ENCODE data around the gene FLT4. TPM values are rescaled to one million over a fixed set of nuclear protein-coding genes. Genes with fewer than 3 reads are reported as not detected.

FLT4 gene
- total RNA-seq, 1 experiment from 2014 or later = 0.31 TPM

DNA sequence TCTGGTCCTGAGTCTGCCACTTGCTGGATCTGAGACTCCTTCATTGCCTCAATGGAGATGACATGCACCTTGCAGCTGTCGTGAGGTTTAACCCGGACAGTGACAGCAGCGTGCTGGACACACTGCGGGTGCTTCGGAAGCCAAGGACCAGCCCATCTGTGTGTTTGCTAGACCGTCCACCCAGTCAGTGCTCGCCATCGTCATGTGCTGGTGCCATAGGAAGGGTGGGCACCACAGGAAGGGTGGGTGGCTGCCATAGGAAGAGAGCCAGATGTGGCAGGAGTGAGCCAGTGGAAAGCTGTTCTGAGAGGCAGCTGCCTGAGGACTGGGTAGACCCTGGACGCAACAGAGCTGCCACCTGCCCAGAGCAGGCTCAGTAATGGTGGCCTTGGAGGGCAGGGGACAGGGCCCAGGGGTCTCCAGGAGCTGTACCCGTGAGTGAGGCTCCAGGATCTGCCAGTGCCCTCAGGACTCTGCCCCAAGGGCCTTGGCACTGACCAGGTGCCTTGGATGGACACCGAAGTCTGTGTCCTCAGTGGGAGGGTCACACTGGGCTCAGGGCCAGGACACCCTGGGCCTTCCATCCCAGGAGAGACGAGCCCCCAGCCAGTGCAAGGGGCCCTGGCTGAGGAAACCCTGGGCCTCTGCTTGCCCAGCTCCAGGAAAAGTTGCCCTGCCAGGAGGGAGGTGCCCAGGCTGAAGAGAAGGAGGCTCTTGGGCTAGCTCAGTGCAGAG is 21.8 kb downstream of the FLT4 start:
- DNase-seq (ENCODE audit: low read depth) = no peak

DNA sequence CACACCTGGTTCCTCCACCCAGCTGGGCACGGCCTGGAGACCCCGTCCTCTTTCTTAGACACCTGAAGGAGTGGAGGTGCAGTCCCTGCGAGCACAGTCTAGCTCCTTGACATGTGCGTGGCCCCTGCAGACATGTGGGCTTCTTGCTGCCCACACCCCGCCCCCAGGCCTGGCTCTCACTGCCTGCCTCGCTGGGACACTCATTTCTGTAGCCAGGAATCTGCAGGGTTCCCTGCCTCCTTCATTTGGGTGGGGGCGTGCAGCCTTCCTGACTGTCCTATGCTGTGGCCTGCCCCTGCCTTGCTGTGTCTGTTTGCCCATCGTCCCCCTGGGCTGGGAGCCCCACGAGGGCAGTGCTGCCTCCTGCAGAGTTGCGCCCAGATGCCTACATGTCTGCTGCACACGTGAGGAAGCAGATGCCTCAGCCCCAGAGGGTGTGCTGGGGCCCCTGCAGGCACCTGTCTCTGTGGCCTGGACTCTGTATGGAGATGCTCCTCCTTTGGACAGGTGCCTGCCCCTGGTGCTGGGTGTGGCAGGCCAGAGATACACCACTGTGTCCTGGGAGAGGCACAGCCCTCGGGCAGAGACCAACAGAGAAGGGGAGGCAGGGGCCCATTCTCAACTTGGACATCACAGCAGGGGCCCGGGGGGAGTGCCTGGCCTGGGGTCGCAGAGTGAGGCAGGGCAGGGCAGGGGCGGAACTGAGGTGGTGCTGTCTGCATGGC is 22.6 kb downstream of the FLT4 start:
- DNase-seq (ENCODE audit: low read depth) = no peak

- no peak for DNase-seq (ENCODE audit: low read depth)
These were observed 23.4 kb downstream of the FLT4 start for GRCh38 chr5:180625791-180626660.

DNA sequence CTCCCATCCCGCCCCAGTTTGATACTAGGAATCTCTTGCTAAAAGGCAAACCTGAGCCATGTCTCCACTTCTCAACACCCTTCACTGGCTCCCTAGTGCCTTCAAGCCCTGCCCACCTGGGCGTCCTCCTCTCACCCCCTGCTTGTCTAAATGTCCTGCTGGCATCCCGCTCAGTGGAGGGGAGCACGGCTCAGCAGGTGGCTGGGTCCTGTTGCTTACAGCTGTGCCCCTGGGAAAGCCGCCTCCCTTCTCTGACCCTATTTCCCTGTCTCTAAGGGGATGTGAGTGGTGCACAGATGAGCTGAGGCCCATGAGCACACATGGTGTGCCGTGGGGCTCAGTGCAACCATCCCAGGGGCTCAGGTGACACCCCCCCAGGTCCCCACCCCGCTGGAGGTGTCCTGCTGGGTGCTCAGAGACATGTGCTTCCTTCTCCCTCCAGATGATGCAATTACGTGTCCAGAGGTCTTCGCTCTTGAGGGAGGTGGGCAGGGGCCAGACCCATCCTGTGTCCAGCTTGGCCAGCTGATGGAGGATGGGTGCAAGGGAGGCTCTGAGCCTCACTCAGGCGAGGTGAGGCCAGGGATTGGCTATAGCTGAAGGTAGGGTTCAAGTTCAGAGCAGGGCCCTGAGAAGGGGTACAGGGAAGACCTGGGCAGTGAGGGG is 24.1 kb downstream of the FLT4 start:
- no peak for DNase-seq (ENCODE audit: low read depth)

- no peak for DNase-seq (ENCODE audit: low read depth)
These were observed 24.8 kb downstream of the FLT4 start for GRCh38 chr5:180624587-180624986.

DNA sequence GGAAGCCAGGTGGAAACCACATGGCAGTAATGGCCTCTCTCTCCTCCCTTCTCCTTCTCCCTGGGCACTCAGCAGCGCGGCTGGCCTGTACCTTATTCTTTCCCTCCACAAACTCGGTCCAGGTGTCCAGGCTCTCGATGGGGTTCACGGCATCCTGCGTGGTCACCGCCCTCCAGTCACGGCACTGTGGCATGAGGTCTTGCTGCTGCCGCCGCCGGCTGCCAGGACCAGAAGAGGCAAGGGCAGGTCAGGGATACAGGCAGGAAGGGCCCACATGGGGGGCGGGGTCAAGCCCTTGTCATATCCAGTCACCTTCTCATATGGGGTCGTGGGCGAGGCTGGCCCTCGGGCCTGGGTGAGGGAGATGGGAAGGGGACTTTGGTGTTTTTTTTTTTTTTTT is 25.6 kb downstream of the FLT4 start:
- no peak for DNase-seq (ENCODE audit: low read depth)

GRCh38 chr5:180623411-180623834 is 26.0 kb downstream of the FLT4 start:
- no peak for DNase-seq (ENCODE audit: low read depth)

GRCh38 chr5:180622910-180623309 is 26.5 kb downstream of the FLT4 start:
- DNase-seq (ENCODE audit: low read depth) = no peak

- no peak for DNase-seq (ENCODE audit: low read depth)
These were observed 28.1 kb downstream of the FLT4 start for GRCh38 chr5:180621311-180621710.

DNA sequence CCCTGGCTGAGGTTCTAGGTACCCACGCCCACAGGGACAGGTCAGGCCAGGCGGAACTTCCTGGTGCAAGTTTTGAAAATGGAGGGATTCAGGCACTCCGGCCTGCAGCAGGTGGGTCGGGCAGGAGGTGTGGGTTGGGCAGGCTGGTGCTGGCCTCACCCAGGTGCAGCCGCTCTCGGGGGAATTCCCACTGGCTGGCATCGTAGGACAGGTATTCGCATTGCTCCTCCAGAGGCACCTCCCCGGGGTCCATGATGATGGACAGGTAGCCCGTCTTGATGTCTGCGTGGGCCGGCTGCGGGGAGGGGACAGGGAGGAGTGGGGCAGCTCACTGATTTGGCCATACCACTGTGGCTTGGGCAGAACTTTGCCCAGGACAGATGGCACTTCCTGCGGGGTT is 29.4 kb downstream of the FLT4 start:
- DNase-seq (ENCODE audit: low read depth) = no peak

DNA sequence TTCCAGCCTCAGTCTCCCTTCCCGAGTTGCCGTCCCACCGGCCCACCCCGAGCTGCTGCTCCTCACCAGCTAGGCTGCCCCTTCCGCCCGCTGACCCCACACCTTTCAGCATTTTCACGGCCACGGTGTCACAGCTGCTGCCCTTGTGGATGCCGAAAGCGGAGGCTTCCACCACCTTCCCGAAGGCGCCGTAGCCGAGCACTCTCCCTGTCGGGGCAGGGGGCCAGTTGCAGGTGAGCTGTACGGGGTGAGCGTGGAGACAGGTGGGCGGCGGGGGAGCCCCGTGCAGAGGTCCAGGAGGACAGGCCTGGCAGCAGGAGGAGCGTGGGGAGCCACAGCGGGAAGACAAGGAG is 29.9 kb downstream of the FLT4 start:
- no peak for DNase-seq (ENCODE audit: low read depth)

GRCh38 chr5:180618829-180619562 is 30.4 kb downstream of the FLT4 start:
- no peak for DNase-seq (ENCODE audit: low read depth)

GRCh38 chr5:180618487-180618828 is 30.9 kb downstream of the FLT4 start:
- no peak for DNase-seq (ENCODE audit: low read depth)

- no peak for DNase-seq (ENCODE audit: low read depth)
These were observed 35.6 kb downstream of the FLT4 start for GRCh38 chr5:180613814-180614188.

- DNase-seq (ENCODE audit: low read depth) = no peak
These were observed 36.1 kb downstream of the FLT4 start for GRCh38 chr5:180613188-180613813.

GRCh38 chr5:180612683-180613082 is 36.7 kb downstream of the FLT4 start:
- no peak for DNase-seq (ENCODE audit: low read depth)

DNA sequence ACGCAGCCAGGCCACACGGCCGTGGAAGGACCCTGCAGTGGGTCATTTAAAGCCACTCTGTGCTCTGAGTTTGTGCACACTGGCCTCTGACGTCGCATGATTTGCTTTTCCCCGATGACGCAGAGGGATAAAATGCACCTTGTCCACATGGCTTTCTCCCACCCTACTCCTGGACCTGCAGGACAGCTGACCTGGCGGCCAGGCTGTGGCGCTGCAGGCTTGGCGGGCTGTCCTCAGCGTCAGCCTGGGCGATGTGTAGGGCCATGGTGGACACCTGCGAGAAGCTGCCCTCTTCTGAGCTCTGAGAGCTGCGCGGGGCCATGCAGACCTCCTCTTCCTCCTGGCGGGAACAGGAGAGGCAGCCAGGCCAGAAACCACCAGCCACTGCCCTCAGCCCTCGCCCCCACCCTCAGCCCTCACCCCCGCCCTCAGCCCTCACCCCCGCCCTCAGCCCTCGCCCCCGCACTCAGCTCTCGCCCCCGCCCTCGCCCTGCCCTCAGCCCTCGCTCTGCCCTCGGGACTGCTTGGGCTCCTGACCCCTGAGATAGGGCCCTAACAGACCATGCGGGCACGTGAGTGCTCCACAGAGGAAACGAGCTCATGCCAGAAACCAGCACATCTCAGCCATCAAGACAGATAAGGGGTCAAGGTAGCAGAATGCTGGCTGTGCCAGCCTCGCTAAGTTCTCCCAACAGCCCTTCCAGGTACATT is 38.1 kb downstream of the FLT4 start:
- peak; percentile 79 for DNase-seq (ENCODE audit: low read depth)

DNA sequence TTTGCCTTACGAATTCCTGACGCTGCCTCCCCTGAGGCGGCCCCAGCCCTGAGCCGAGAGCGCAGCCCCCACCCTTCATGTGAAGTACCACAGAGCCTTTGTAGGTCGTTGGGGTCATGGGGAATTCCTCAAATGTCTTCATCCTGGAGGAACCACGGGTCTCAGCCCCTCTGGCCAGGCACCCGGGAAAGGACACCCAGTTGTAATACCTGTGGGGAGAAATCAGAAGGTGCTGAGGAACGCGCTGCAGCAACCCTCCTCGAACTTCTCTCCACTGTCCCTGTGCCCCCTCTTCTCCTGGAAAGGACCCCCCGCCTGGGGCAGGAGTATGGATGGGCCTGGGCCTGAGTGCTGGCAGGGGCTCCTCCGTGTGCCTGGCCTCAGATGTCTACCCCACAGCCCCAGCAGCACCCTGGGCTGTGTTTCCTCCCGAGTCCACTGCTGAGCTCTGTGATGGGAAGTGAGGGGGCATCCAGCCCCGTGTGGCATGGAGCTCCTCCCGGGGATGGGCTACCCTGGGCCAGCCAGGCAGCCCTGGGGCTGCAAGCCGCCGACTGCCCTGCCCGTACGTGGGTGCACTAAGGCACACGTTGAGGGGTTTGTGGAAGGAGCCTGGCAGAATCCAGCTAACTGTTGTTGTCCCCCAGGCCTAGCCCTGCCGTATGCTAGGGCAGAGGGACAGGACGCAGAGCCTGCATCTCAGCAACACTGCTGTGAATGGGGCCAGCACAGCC is 39.4 kb downstream of the FLT4 start:
- no peak for DNase-seq (ENCODE audit: low read depth)

GRCh38 chr5:180609386-180609785 is 40.0 kb downstream of the FLT4 start:
- DNase-seq (ENCODE audit: low read depth) = no peak

All from HT1080 (cell line).